Measurements from ENCODE around the gene HNRNPLL. TPM values are rescaled to one million over a fixed set of nuclear protein-coding genes. Genes with fewer than 3 reads are reported as not detected.

The HNRNPLL gene
- total and polyA plus RNA-seq, 2 of the 13 experiments (the other 11 are each of a cell fraction or from before 2014, with no cell fraction given), result 49.4 to 103 TPM

- Histone ChIP-seq H3K4me3 (replicated peaks in 1 of 3; ENCODE audit: insufficient read depth in 1 of 3, low read depth in 2 of 3, low read length in 3 of 3) (no peak overlapping the region), H3K36me3 (replicated peaks in 1 of 2; ENCODE audit: control insufficient read depth in 1 of 2, insufficient read depth in 2 of 2, low read length in 2 of 2) (no peaks in the 10 kb centered on the region), H3K9ac (ENCODE audit: insufficient read depth, low read depth, low read length) (no peak overlapping the region), H3K4me2 (ENCODE audit: low read depth, low read length) (no peak overlapping the region), H3K27ac (ENCODE audit: extremely low read length, insufficient read depth, low read length) (no peak overlapping the region), H3K79me2 (ENCODE audit: insufficient read depth, low read length) (no peaks in the 10 kb centered on the region), H4K20me1 (ENCODE audit: insufficient read depth, low read length) (no peaks in the 10 kb centered on the region), H3K9me3 (ENCODE audit: low read length) (no peaks in the 10 kb centered on the region), H3K4me1 (ENCODE audit: insufficient read depth, low read length) (peaks cover 66% of the 10 kb centered on the region), H2AFZ (ENCODE audit: low read length) (no peak overlapping the region), H3K27me3 (ENCODE audit: control insufficient read depth in 1 of 2, insufficient read depth in 2 of 2, low read length in 2 of 2) (no peaks in the 10 kb centered on the region; a peak in 2 of 5 replicates)
- POLR2A ChIA-PET, result no interaction called here
- intact Hi-C loops (cut with micrococcal nuclease; ENCODE audit: unreplicated experiment), result no loop called here
- ATAC-seq (no peak), FAIRE-seq (no peak), DNase-seq (ENCODE audit: low spot score) (no peak)
- CTCF ChIA-PET (ENCODE audit: low intra/inter-chr PET ratio, low total read pairs), result no interaction called here
- WGBS (ENCODE audit: low lambda C conversion rate), result 59% methylated on average over 2 of the region's 2 CpGs
- no TSS peak for BruUV-seq (replicated peaks)
- in situ Hi-C loops (cut with HindIII; ENCODE audit: extremely low pct_ligation_motif_present, low pct_unique_long_range_greater_than_20kb), result no loop called here
- no peak for TF ChIP-seq ZSCAN31 (CRISPR knock-in tag; IDR thresholded peaks at IDR 0.05; ENCODE audit: low read depth)
- no peak for TF ChIP-seq IRX3 (CRISPR knock-in tag; IDR thresholded peaks at IDR 0.05; ENCODE audit: borderline replicate concordance, low read depth)
- no peak for TF ChIP-seq HIC2 (CRISPR knock-in tag; IDR thresholded peaks at IDR 0.05; ENCODE audit: low read depth)
- no peak for TF ChIP-seq ZNF615 (CRISPR knock-in tag; IDR thresholded peaks at IDR 0.05; ENCODE audit: borderline replicate concordance)
- no peak for TF ChIP-seq ZNF609 (CRISPR knock-in tag; IDR thresholded peaks at IDR 0.05; ENCODE audit: borderline replicate concordance)
- no peak for TF ChIP-seq PHF8 (CRISPR knock-in tag; IDR thresholded peaks at IDR 0.05)
- no peak for TF ChIP-seq ZNF382 (CRISPR knock-in tag; IDR thresholded peaks at IDR 0.05; ENCODE audit: borderline replicate concordance)
- no peak for TF ChIP-seq ZNF143 (CRISPR knock-in tag; IDR thresholded peaks at IDR 0.05)
- TF ChIP-seq WIZ (CRISPR knock-in tag; IDR thresholded peaks at IDR 0.05), result no peak
- TF ChIP-seq ZNF766 (CRISPR knock-in tag; IDR thresholded peaks at IDR 0.05; ENCODE audit: borderline replicate concordance), result no peak
- TF ChIP-seq ATF1 (CRISPR knock-in tag; IDR thresholded peaks at IDR 0.05), result no peak
- TF ChIP-seq SRF (IDR thresholded peaks at IDR 0.05; ENCODE audit: low read depth, low read length), result no peak
These were observed 48.0 kb upstream of the HNRNPLL start for GRCh38 chr2:38650717-38651116.
